ENCODE data around the gene MSRB3. TPM values are rescaled to one million over a fixed set of nuclear protein-coding genes. Genes with fewer than 3 reads are reported as not detected.

The MSRB3 gene
- polyA plus RNA-seq, 1 donor (not counting 4 experiments of a cell fraction or from before 2014, with no cell fraction given), result 12.3 TPM

DNA sequence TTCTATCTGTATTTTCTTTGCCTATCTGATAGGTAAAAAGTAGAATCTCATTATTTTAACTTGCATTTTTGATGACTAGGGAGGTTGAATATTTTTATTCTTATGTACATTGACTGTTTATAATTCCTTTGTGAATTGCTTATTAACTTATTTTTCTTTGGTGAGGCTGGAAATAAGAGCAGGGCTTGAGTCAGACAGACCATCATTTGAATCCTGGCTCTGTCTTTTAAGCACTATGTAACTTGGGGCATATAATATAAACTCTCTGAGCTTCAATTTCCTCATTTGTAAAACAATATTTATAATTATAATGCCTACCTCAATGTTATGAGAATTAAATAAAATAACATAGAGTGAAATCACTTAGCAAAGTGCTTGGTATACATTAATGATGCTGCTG, 108.9 kb downstream of the MSRB3 start:
- H3K4me3 ChIP-seq (ENCODE audit: control insufficient read depth in 2 of 3, extremely low read depth in 1 of 3, insufficient read depth in 2 of 3, low read depth in 1 of 3, low read length in 3 of 3), result no peak overlapping the region
- no peaks in the 10 kb centered on the region for H3K79me2 ChIP-seq (ENCODE audit: control insufficient read depth, insufficient read depth, low read length)
- no peaks in the 10 kb centered on the region for H3K9me1 ChIP-seq (ENCODE audit: control insufficient read depth, extremely low read depth, insufficient read depth, low read length)
- no peak overlapping the region for H3K9ac ChIP-seq (ENCODE audit: control insufficient read depth, extremely low read depth, insufficient read depth, low read length)
- dilution Hi-C loops (cut with MboI; ENCODE audit: extremely low pct_ligation_motif_present, low sequenced_read_pairs), result no loop called here
- TF ChIP-seq, protein P1, sequence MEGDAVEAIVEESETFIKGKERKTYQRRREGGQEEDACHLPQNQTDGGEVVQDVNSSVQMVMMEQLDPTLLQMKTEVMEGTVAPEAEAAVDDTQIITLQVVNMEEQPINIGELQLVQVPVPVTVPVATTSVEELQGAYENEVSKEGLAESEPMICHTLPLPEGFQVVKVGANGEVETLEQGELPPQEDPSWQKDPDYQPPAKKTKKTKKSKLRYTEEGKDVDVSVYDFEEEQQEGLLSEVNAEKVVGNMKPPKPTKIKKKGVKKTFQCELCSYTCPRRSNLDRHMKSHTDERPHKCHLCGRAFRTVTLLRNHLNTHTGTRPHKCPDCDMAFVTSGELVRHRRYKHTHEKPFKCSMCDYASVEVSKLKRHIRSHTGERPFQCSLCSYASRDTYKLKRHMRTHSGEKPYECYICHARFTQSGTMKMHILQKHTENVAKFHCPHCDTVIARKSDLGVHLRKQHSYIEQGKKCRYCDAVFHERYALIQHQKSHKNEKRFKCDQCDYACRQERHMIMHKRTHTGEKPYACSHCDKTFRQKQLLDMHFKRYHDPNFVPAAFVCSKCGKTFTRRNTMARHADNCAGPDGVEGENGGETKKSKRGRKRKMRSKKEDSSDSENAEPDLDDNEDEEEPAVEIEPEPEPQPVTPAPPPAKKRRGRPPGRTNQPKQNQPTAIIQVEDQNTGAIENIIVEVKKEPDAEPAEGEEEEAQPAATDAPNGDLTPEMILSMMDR (optimal IDR thresholded peaks at IDR 0.05 in 1 of 3, IDR thresholded peaks at IDR 0.05 in 1 of 3, conservative IDR thresholded peaks at IDR 0.05 in 1 of 3; ENCODE audit: extremely low read depth in 1 of 3, insufficient read depth in 2 of 3, low read length in 3 of 3), result no peak
- no peak for TF ChIP-seq EZH2 (IDR thresholded peaks at IDR 0.05; ENCODE audit: low read length)
- H3K4me1 ChIP-seq (ENCODE audit: control insufficient read depth, extremely low read depth, insufficient read depth, low read length), result no peaks in the 10 kb centered on the region
- H4K20me1 ChIP-seq (ENCODE audit: control insufficient read depth, extremely low read depth, insufficient read depth, low read length), result no peaks in the 10 kb centered on the region
- no peak overlapping the region for H3K4me2 ChIP-seq (ENCODE audit: control insufficient read depth, extremely low read depth, insufficient read depth, low read depth, low read length)
- no peaks in the 10 kb centered on the region for H3K9me3 ChIP-seq (ENCODE audit: control insufficient read depth, low read depth, low read length)
- H2AFZ ChIP-seq (ENCODE audit: control insufficient read depth, low read length), result no peak overlapping the region
- no peaks in the 10 kb centered on the region for H3K36me3 ChIP-seq (ENCODE audit: control insufficient read depth in 2 of 2, extremely low read depth in 1 of 2, insufficient read depth in 2 of 2, low read length in 2 of 2)
- peaks cover 8% of the 10 kb centered on the region for H3K27me3 ChIP-seq (ENCODE audit: control insufficient read depth, extremely low read depth, insufficient read depth, low read length)
- no peak overlapping the region for H3K27ac ChIP-seq (ENCODE audit: control insufficient read depth, insufficient read depth, low read length)
- no peak for FAIRE-seq
- no peak for DNase-seq (ENCODE audit: low read depth, low spot score)

DNA sequence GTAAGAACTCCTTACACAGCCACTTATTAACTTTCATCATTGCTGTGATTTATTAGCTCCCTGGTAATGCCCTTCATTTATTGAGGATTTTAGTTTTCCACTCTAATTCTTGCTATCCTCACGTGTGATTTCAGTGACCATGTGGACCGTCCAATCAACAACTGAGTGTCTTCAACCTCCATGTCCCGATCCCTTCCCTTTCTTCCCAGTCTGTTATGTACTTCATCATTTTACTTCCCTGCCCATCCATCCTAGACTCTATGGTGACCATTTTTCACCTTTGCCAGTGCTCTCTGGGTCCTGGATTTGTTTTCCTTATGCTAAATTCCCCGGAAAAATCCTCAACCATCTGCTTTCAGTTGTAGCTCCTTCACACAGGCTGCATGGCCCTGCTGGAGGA, 111.0 kb downstream of the MSRB3 start:
- Histone ChIP-seq H3K27me3 (ENCODE audit: control insufficient read depth, extremely low read depth, insufficient read depth, low read length) (peaks cover 8% of the 10 kb centered on the region), H4K20me1 (ENCODE audit: control insufficient read depth, extremely low read depth, insufficient read depth, low read length) (no peaks in the 10 kb centered on the region), H3K27ac (ENCODE audit: control insufficient read depth, insufficient read depth, low read length) (no peak overlapping the region), H3K9ac (ENCODE audit: control insufficient read depth, extremely low read depth, insufficient read depth, low read length) (no peak overlapping the region), H2AFZ (ENCODE audit: control insufficient read depth, low read length) (no peak overlapping the region), H3K9me3 (ENCODE audit: control insufficient read depth, low read depth, low read length) (no peaks in the 10 kb centered on the region), H3K79me2 (ENCODE audit: control insufficient read depth, insufficient read depth, low read length) (no peaks in the 10 kb centered on the region), H3K4me2 (ENCODE audit: control insufficient read depth, extremely low read depth, insufficient read depth, low read depth, low read length) (no peak overlapping the region), H3K4me3 (ENCODE audit: control insufficient read depth in 2 of 3, extremely low read depth in 1 of 3, insufficient read depth in 2 of 3, low read depth in 1 of 3, low read length in 3 of 3) (no peak overlapping the region), H3K4me1 (ENCODE audit: control insufficient read depth, extremely low read depth, insufficient read depth, low read length) (no peaks in the 10 kb centered on the region), H3K36me3 (ENCODE audit: control insufficient read depth in 2 of 2, extremely low read depth in 1 of 2, insufficient read depth in 2 of 2, low read length in 2 of 2) (no peaks in the 10 kb centered on the region), H3K9me1 (ENCODE audit: control insufficient read depth, extremely low read depth, insufficient read depth, low read length) (no peaks in the 10 kb centered on the region)
- no peak for FAIRE-seq
- DNase-seq (ENCODE audit: low read depth, low spot score), result no peak
- TF ChIP-seq, protein P1 (optimal IDR thresholded peaks at IDR 0.05 in 1 of 3, IDR thresholded peaks at IDR 0.05 in 1 of 3, conservative IDR thresholded peaks at IDR 0.05 in 1 of 3; ENCODE audit: extremely low read depth in 1 of 3, insufficient read depth in 2 of 3, low read length in 3 of 3), result no peak
- no peak for TF ChIP-seq EZH2 (IDR thresholded peaks at IDR 0.05; ENCODE audit: low read length)
- dilution Hi-C loops (cut with MboI; ENCODE audit: extremely low pct_ligation_motif_present, low sequenced_read_pairs), result no loop called here
